IMR-90 (cell line): ENCODE results near the gene ZNF716. TPM values are rescaled to one million over a fixed set of nuclear protein-coding genes. Genes with fewer than 3 reads are reported as not detected.

Experiments used
- ATAC-seq: fragments of 200-7000 bp; cut with Tn5 transposase; 2 replicates; pipeline ENCODE4 v1.9.1; 2020; ENCODE audit warnings: low read depth, mild to moderate bottlenecking, moderate library complexity
- BruUV-seq: library from RNA; stranded (reverse); fragments of 400-500 nt; replicated peaks from 2 replicates; lab custom pipeline; 2021; lab: Mats Ljungman, UMichigan
- CTCF ChIA-PET: fragments of 300-600 bp; formaldehyde crosslinking; extraction: SDS; loops from one replicate; lab custom pipeline; 2021; ENCODE audit warnings: antibody characterized with exemption; lab: Yijun Ruan, JAX
- POLR2A ChIA-PET: fragments of 300-600 bp; sonication (Branson Sonifier 250); formaldehyde crosslinking; loops from one replicate; lab custom pipeline; 2022; ENCODE audit warnings: antibody characterized with exemption; ENCODE audit not compliant: unreplicated experiment; lab: Charles Lee
- DNase-seq: peaks from one replicate; pipeline ENCODE4 v3.0.0; 2013
- H2AFZ ChIP-seq: replicated peaks from 2 replicates; pipeline ENCODE3; 2013; ENCODE audit warnings: low read length, mild to moderate bottlenecking; ENCODE audit not compliant: poor library complexity
- H2AK5ac ChIP-seq: 2 replicates; pipeline ENCODE4 v1.6.1; 2013; ENCODE audit warnings: low read depth, low read length, inconsistent platforms
- H2AK9ac ChIP-seq: replicated peaks from 2 replicates; pipeline ENCODE3; 2013; ENCODE audit warnings: mild to moderate bottlenecking, low read depth, low read length, moderate library complexity; ENCODE audit not compliant: poor library complexity
- H2BK120ac ChIP-seq: 2 replicates; pipeline ENCODE4 v1.6.1; 2013; ENCODE audit warnings: low read depth, low read length, inconsistent platforms
- H2BK15ac ChIP-seq: 3 replicates; pipeline ENCODE4 v1.6.1; 2013; ENCODE audit warnings: low read depth, low read length, inconsistent platforms
- H2BK20ac ChIP-seq: 2 replicates; pipeline ENCODE4 v1.6.1; 2013; ENCODE audit warnings: low read depth, mild to moderate bottlenecking, inconsistent platforms, low read length, moderate library complexity
- H2BK5ac ChIP-seq: 2 replicates; pipeline ENCODE4 v1.6.1; 2013; ENCODE audit warnings: mild to moderate bottlenecking, low read depth, low read length, inconsistent platforms; ENCODE audit not compliant: poor library complexity, severe bottlenecking
- H3K14ac ChIP-seq: replicated peaks from 2 replicates; pipeline ENCODE4 v1.6.1; 2013; ENCODE audit warnings: low read depth, low read length, inconsistent platforms
- H3K18ac ChIP-seq: 2 replicates; pipeline ENCODE4 v1.6.1; 2013; ENCODE audit warnings: low read depth, low read length, control low read depth
- H3K23ac ChIP-seq: 2 replicates; pipeline ENCODE4 v1.6.1; 2013; ENCODE audit warnings: low read depth, low read length, inconsistent platforms
- H3K27ac ChIP-seq: 2 replicates; pipeline ENCODE4 v1.5.1; 2013; ENCODE audit warnings: mild to moderate bottlenecking, control low read depth, low read length; ENCODE audit not compliant: insufficient read depth
- H3K27me3 ChIP-seq: 2 replicates; pipeline ENCODE4 v1.6.1; 2013; ENCODE audit warnings: low read length; ENCODE audit not compliant: control insufficient read depth, insufficient read depth
- H3K36me3 ChIP-seq: 2 replicates; pipeline ENCODE4 v1.6.1; 2013; ENCODE audit warnings: low read length, mixed read lengths; ENCODE audit not compliant: control insufficient read depth, insufficient read depth
- H3K4ac ChIP-seq: 2 replicates; pipeline ENCODE4 v1.6.1; 2013; ENCODE audit warnings: low read depth, low read length, inconsistent platforms
- H3K4me1 ChIP-seq: 2 replicates; pipeline ENCODE4 v1.6.1; 2013; ENCODE audit warnings: low read length, mixed read lengths; ENCODE audit not compliant: control insufficient read depth, insufficient read depth
- H3K4me2 ChIP-seq: 2 replicates; pipeline ENCODE4 v1.6.1; 2013; ENCODE audit warnings: low read depth, mild to moderate bottlenecking, control low read depth, low read length, moderate library complexity
- H3K4me3 ChIP-seq: 2 replicates; pipeline ENCODE4 v1.5.1; 2013; ENCODE audit warnings: low read depth, mild to moderate bottlenecking, control low read depth, low read length, moderate library complexity; ENCODE audit not compliant: insufficient read depth
- H3K56ac ChIP-seq: 2 replicates; pipeline ENCODE4 v1.6.1; 2013; ENCODE audit warnings: low read length, inconsistent platforms; ENCODE audit not compliant: insufficient read depth; ENCODE audit errors: extremely low read depth
- H3K79me1 ChIP-seq, 2 experiments: 2 replicates each; pipeline ENCODE4 v1.6.1; 2013; ENCODE audit warnings: low read length in 2 of 2, inconsistent platforms in 1 of 2, low read depth in 1 of 2
- H3K9ac ChIP-seq: 2 replicates; pipeline ENCODE4 v1.6.1; 2013; ENCODE audit warnings: low read depth, low read length, control low read depth
- H3K9me1 ChIP-seq: 2 replicates; pipeline ENCODE4 v1.6.1; 2013; ENCODE audit warnings: low read length, inconsistent platforms; ENCODE audit not compliant: insufficient read depth
- H3K9me3 ChIP-seq: 2 replicates; pipeline ENCODE4 v1.6.1; 2013; ENCODE audit warnings: low read length; ENCODE audit not compliant: control insufficient read depth, insufficient read depth
- H4K20me1 ChIP-seq: 2 replicates; pipeline ENCODE4 v1.6.1; 2013; ENCODE audit warnings: low read length, inconsistent platforms; ENCODE audit not compliant: insufficient read depth
- H4K5ac ChIP-seq: 2 replicates; pipeline ENCODE4 v1.6.1; 2013; ENCODE audit warnings: mild to moderate bottlenecking, low read depth, low read length, control low read depth
- H4K8ac ChIP-seq, 2 experiments: 2 replicates each; pipeline ENCODE4 v1.6.1; 2013; ENCODE audit warnings: low read depth in 2 of 2, low read length in 2 of 2, control low read depth in 1 of 2, inconsistent platforms in 1 of 2
- H4K91ac ChIP-seq: 2 replicates; pipeline ENCODE4 v1.6.1; 2013; ENCODE audit warnings: low read depth, low read length, inconsistent platforms; ENCODE audit not compliant: insufficient read depth
- CHD1 ChIP-seq: IDR thresholded peaks from 2 replicates; pipeline ENCODE4 v1.6.1; 2012; ENCODE audit warnings: low read depth, low read length, improper control_type of control experiment
- WGBS, 2 experiments: methylation state at CpG; one replicate each; pipeline versions ENCODE4 v1.1.5 to v1.1.7; 2013; ENCODE audit warnings: missing lambda C conversion rate in 2 of 2; ENCODE audit not compliant: insufficient read length in 1 of 2; ENCODE audit errors: extremely low coverage in 2 of 2; 5-methylcytosine and 5-hydroxymethylcytosine counted together
- dilution Hi-C: fragments of 300-500 bp; cut with HindIII; formaldehyde crosslinking; loops from one replicate; pipeline ENCODE4 v1.14.3; 2018; ENCODE audit warnings: low sequenced_read_pairs; ENCODE audit not compliant: unreplicated experiment
- in situ Hi-C: fragments of 300-500 bp; cut with MboI; formaldehyde crosslinking; loops from 3 replicates; pipeline ENCODE4 v1.14.3; 2019; ENCODE audit warnings: low sequenced_read_pairs, inconsistent platforms, mixed read lengths
- intact Hi-C: fragments of 100-400 bp; cut with micrococcal nuclease; formaldehyde crosslinking; loops from 2 replicates; pipeline ENCODE4 v1.10.0; 2022
- polyA plus RNA-seq, 3 experiments: library from polyadenylated mRNA; depleted of rRNA; stranded (reverse); fragments of >200 nt; gene quantifications; 2 replicates each; pipeline ENCODE4 v1.2.3, GENCODE V29; 2012; ENCODE audit warnings: low replicate concordance in 1 of 3
- total RNA-seq: library from RNA; depleted of rRNA; stranded (reverse); fragments of >200 nt; gene quantifications from 2 replicates; pipeline ENCODE4 v1.2.3, GENCODE V29; 2012

Gene ZNF716
- total and polyA plus RNA-seq, 2 of the 4 experiments (the other 2 are of a cell fraction): not detected

GRCh38 chr7:57404967-57405421, 45.0 kb upstream of the ZNF716 start:
- Histone ChIP-seq H2BK15ac (no peak overlapping the region), H2BK120ac (no peak overlapping the region), H3K36me3 (no peaks in the 10 kb centered on the region), H3K9ac (no peak overlapping the region), H3K23ac (no peak overlapping the region), H2AFZ (no peak overlapping the region), H2AK9ac (no peak overlapping the region), H4K5ac (no peak overlapping the region), H3K9me1 (no peaks in the 10 kb centered on the region), H2BK5ac (no peak overlapping the region), H2AK5ac (no peak overlapping the region), H3K79me1 (no peaks in the 10 kb centered on the region), H3K4me3 (no peak overlapping the region), H3K4ac (no peak overlapping the region), H4K8ac (no peak overlapping the region), H3K18ac (no peak overlapping the region), H3K4me1 (no peaks in the 10 kb centered on the region), H3K27me3 (no peaks in the 10 kb centered on the region), H4K91ac (no peak overlapping the region), H3K4me2 (no peak overlapping the region), H3K56ac (no peak overlapping the region), H4K20me1 (no peaks in the 10 kb centered on the region), H3K14ac (no peak overlapping the region), H3K9me3 (peaks cover 14% of the 10 kb centered on the region), H3K27ac (no peak overlapping the region), H2BK20ac (no peak overlapping the region)
- dilution Hi-C loops (no loop called here), in situ Hi-C loops (no loop called here), intact Hi-C loops (no loop called here)
- ChIA-PET CTCF (no interaction called here), POLR2A (no interaction called here)
- BruUV-seq: no TSS peak
- TF ChIP-seq CHD1: no peak
- DNase-seq (no peak), ATAC-seq (no peak)
- WGBS, 2 experiments: 29% methylated on average over 5 of the region's 24 CpGs; no CpG with 5 or more reads in 1 of the 2 experiments
